AG08395 (cell line): ENCODE results near the gene SIAH2.
A peak's percentile ranks its signal among the peaks of the same experiment; 100 is the strongest.

Experiments used
- DNase-seq: peaks from one replicate; pipeline ENCODE4 v3.0.0; 2012; ENCODE audit warnings: mixed read lengths, low spot score

Gene SIAH2

GRCh38 chr3:150775001-150775599, 12.1 kb upstream of the SIAH2 start:
- DNase-seq: peak; percentile 68

- no peak for DNase-seq
Measured at GRCh38 chr3:150773616-150774192, 10.7 kb upstream of the SIAH2 start.

- DNase-seq: no peak
Measured at GRCh38 chr3:150771600-150771999, 8.6 kb upstream of the SIAH2 start.

GRCh38 chr3:150770681-150771080, 7.7 kb upstream of the SIAH2 start:
- no peak for DNase-seq

GRCh38 chr3:150766742-150767141, 3.8 kb upstream of the SIAH2 start:
- no peak for DNase-seq

- DNase-seq: no peak
Measured at GRCh38 chr3:150765949-150766720, 3.2 kb upstream of the SIAH2 start.

GRCh38 chr3:150764967-150765366, 2.0 kb upstream of the SIAH2 start:
- no peak for DNase-seq

GRCh38 chr3:150764566-150764965, 1.6 kb upstream of the SIAH2 start:
- no peak for DNase-seq

- peak; percentile 63 for DNase-seq
Measured at GRCh38 chr3:150763841-150764483, 993 bp upstream of the SIAH2 start.

- DNase-seq: no peak
Measured at GRCh38 chr3:150762662-150763121, 277 bp downstream of the SIAH2 start.

- peak; percentile 51 for DNase-seq
Measured at GRCh38 chr3:150761831-150762661, 923 bp downstream of the SIAH2 start.

- DNase-seq: no peak
Measured at GRCh38 chr3:150760431-150761200, 2.4 kb downstream of the SIAH2 start.

GRCh38 chr3:150759947-150760346, 3.0 kb downstream of the SIAH2 start:
- no peak for DNase-seq

GRCh38 chr3:150759319-150759718, 3.6 kb downstream of the SIAH2 start:
- no peak for DNase-seq

GRCh38 chr3:150757768-150758167, 5.2 kb downstream of the SIAH2 start:
- DNase-seq: no peak

GRCh38 chr3:150757364-150757763, 5.6 kb downstream of the SIAH2 start:
- DNase-seq: no peak

GRCh38 chr3:150756491-150757059, 6.4 kb downstream of the SIAH2 start:
- DNase-seq: no peak

- no peak for DNase-seq
Measured at GRCh38 chr3:150755902-150756301, 7.1 kb downstream of the SIAH2 start.

GRCh38 chr3:150754896-150755295, 8.1 kb downstream of the SIAH2 start:
- DNase-seq: no peak

- DNase-seq: no peak
Measured at GRCh38 chr3:150751781-150752263, 11.1 kb downstream of the SIAH2 start.

- no peak for DNase-seq
Measured at GRCh38 chr3:150749255-150749654, 13.7 kb downstream of the SIAH2 start.
